WTC11 (cell line): Measurements from ENCODE around the gene CALML3.

ENCODE experiments used
- HMGXB4 ChIP-seq: sonication (generic); formaldehyde crosslinking; IDR thresholded peaks from 2 replicates; pipeline ENCODE4 v1.8.1; 2023; ENCODE audit warnings: mild to moderate bottlenecking, moderate library complexity, missing genetic modification reagents
- TF ChIP-seq, protein P1 (sequence below): sonication (generic); formaldehyde crosslinking; IDR thresholded peaks from 2 replicates; pipeline ENCODE4 v1.8.1; 2022; ENCODE audit warnings: mild to moderate bottlenecking, missing genetic modification reagents, moderate library complexity, borderline replicate concordance
- TF ChIP-seq, protein P2 (sequence below): sonication (generic); formaldehyde crosslinking; IDR thresholded peaks from 2 replicates; pipeline ENCODE4 v1.8.0; 2022; ENCODE audit warnings: mild to moderate bottlenecking, missing genetic modification reagents
- TF ChIP-seq, protein P3 (sequence below): fragments of 200-600 bp; IDR thresholded peaks from 2 replicates; pipeline ENCODE4 v1.8.0; 2022; ENCODE audit warnings: antibody characterized with exemption
- TF ChIP-seq, protein P4 (sequence below): sonication (generic); formaldehyde crosslinking; IDR thresholded peaks from 2 replicates; pipeline ENCODE4 v1.8.0; 2023; ENCODE audit warnings: missing genetic modification reagents

DNA sequence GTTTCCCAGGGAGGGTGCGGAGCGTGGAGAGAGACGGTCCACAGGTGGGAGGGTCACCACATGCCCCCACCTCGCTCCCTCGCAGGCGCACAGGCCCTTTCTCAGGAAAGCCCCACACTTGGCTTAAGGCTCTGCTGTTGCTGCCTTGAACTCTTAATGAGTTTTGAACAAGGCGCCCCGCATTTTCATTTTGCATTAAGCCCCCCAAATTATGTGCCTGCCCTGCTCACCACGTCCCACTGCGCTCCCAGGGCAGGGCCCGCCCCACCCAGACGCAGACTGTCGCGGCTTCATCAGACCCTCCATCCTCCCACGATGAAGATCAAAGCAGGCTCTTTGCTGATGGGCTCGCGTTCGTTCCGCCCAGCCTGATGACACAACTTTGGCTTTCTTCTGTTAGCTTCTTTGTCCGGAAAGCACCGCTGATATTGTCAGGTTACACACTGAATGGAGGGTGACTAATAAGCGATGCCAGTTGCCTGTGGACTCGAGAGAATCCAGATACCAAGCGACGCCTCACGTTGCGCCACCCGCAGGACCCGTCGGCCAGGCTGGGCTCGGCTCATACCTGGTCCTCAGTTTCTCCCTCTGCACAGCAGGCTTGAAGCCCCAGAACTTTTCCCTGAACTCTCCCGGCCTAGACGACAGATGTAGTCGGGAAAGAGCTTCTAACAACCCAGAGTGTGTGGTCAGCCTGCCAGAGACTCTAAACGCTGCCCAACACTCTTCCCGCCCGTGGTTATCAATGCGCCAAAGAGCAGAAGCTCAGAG is 9.5 kb downstream of the CALML3 start:
- TF ChIP-seq, protein P1, sequence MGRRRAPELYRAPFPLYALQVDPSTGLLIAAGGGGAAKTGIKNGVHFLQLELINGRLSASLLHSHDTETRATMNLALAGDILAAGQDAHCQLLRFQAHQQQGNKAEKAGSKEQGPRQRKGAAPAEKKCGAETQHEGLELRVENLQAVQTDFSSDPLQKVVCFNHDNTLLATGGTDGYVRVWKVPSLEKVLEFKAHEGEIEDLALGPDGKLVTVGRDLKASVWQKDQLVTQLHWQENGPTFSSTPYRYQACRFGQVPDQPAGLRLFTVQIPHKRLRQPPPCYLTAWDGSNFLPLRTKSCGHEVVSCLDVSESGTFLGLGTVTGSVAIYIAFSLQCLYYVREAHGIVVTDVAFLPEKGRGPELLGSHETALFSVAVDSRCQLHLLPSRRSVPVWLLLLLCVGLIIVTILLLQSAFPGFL (CRISPR knock-in tag), result no peak
- TF ChIP-seq, protein P2, sequence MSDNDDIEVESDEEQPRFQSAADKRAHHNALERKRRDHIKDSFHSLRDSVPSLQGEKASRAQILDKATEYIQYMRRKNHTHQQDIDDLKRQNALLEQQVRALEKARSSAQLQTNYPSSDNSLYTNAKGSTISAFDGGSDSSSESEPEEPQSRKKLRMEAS (CRISPR knock-in tag), result no peak
- TF ChIP-seq, protein P3, sequence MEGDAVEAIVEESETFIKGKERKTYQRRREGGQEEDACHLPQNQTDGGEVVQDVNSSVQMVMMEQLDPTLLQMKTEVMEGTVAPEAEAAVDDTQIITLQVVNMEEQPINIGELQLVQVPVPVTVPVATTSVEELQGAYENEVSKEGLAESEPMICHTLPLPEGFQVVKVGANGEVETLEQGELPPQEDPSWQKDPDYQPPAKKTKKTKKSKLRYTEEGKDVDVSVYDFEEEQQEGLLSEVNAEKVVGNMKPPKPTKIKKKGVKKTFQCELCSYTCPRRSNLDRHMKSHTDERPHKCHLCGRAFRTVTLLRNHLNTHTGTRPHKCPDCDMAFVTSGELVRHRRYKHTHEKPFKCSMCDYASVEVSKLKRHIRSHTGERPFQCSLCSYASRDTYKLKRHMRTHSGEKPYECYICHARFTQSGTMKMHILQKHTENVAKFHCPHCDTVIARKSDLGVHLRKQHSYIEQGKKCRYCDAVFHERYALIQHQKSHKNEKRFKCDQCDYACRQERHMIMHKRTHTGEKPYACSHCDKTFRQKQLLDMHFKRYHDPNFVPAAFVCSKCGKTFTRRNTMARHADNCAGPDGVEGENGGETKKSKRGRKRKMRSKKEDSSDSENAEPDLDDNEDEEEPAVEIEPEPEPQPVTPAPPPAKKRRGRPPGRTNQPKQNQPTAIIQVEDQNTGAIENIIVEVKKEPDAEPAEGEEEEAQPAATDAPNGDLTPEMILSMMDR, result no peak
- no peak for TF ChIP-seq HMGXB4 (CRISPR knock-in tag)
- TF ChIP-seq, protein P4, sequence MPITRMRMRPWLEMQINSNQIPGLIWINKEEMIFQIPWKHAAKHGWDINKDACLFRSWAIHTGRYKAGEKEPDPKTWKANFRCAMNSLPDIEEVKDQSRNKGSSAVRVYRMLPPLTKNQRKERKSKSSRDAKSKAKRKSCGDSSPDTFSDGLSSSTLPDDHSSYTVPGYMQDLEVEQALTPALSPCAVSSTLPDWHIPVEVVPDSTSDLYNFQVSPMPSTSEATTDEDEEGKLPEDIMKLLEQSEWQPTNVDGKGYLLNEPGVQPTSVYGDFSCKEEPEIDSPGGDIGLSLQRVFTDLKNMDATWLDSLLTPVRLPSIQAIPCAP, result no peak
